Measurements from ENCODE around the gene BEND6. TPM values are rescaled to one million over a fixed set of nuclear protein-coding genes. Genes with fewer than 3 reads are reported as not detected.
A peak's percentile ranks its signal among the peaks of the same experiment; 100 is the strongest.

Gene BEND6
- total and polyA plus RNA-seq, 5 experiments from 2014 or later, result 0.34 TPM; not detected in 4

DNA sequence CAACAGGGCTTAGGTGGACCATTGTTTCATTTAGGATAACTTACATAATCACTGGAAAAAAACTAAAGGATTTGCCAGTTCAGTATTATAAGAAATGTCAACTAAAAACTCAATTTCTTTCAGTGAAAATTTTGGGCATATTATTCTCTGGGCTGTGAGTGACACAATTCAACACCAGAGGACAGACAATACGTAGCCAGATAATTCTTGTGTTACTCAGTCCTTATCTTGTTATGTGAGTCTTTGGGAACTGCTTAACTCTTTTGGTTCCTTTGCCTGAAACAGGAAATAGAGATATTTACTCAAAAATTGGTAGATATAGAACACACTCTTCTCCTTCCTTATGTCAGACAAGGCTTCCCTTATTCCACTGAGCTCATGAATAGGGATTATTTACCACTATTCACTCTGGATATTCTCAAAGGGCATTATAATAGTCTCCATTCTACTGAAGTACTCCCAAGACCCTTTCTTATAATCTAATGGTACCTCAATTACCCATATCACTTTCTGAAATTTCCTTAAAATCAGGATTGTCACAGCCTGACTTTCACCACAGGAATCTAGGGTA is 4.9 kb upstream of the BEND6 start:
- Mint-ChIP-seq H3K27ac (no peak overlapping the region), H3K9me3 (no peaks in the 10 kb centered on the region), H3K27me3 (peaks cover 25 to 64% (median 52%) of the 10 kb centered on the region in 5 donors), H3K4me1 (peaks cover 4 to 18% (median 14%) of the 10 kb centered on the region in 4 donors), H3K36me3 (no peaks in the 10 kb centered on the region), H3K4me3 (no peak overlapping the region)
- ATAC-seq (no peak), DNase-seq (no peak)
- POLR2A ChIA-PET, result no interaction called here

DNA sequence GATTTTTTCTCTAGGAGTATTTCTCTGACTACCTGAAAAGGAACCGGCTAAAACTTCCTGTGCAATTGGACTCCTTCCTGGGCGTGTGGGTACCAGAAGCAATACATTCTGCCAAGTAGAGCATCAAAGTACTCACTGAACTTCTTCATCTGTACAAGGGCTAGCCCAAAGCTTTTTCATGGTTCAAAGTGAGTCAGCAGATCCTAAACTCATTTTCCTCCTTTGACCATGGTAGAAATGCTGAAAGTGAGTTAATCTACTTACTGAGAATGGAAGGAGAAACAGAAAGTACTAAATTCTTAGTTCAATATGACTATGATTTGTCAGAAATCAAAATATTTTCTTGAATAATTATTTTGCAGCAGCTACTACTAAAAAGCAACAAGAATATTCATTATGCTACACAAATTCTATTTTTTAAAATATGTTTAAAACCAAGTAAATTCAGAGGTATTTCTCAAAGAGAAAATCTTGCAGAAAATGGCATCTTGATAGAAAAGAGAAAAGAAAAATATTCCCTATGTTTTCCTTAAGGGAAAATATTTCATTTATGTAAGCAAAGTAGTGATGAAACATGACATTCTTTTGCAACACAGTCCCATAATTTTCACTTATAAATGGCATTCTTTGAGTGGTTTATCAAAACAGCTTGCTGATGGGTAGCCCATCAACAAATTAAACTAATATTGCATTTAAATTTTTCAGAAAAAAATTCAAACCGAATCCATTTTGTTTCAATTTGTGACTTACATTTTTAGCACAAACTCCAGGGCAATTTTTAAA is 3.7 kb upstream of the BEND6 start:
- no peaks in the 10 kb centered on the region for H3K36me3 Mint-ChIP-seq
- DNase-seq (no peak), ATAC-seq (no peak)
- POLR2A ChIA-PET, result no interaction called here
- H3K4me3 Mint-ChIP-seq, result no peak overlapping the region
- peaks cover 26 to 62% (median 54%) of the 10 kb centered on the region in 5 donors for H3K27me3 Mint-ChIP-seq
- peaks cover 4 to 26% (median 22%) of the 10 kb centered on the region in 4 donors for H3K4me1 Mint-ChIP-seq
- H3K27ac Mint-ChIP-seq, result no peak overlapping the region
- no peaks in the 10 kb centered on the region for H3K9me3 Mint-ChIP-seq

DNA sequence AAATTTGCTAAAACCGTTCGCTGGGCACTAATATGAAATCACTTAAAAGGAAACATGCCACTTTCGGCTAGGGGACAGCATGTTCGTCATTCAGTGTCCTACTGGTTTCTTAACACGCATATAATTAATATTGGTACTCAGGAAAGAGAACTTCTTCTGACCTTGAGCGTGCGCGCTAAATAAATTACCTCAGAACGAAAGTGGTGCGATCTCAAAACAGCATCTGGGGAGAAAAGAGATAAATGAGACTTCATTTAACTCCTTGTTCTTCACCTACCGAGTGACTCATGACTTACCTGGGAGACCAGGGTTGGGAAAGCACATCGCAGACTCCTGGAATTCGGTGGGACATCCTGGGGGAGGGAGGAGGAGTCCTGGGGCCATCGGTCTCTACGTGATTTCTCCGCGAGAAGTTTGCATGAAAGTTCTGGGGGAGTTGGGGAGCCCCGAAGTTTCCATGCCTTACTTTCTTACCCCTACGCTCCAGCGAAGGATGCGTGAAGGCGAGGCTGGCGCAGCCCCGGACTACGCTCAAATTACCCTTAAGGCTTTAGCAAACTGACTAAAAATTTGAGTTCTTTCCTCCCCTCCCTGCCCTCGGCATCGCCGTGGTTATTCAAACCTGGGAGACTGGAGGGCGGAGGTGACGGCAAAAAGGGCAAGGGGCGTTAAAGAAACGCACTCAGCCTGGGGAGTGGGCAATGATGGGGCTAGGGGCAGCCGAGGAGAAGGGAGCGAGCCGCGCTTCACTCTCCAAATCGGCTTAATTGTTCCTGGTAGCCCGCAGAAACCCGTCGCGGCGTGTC is 1.1 kb upstream of the BEND6 start:
- Mint-ChIP-seq H3K4me3 (peak overlapping the region; percentile 78 to 98 (median 92)), H3K27me3 (peaks cover 30 to 65% (median 59%) of the 10 kb centered on the region in 5 donors), H3K9me3 (no peaks in the 10 kb centered on the region), H3K27ac (peak overlapping the region in 6 of 10 donors; percentile 22 to 89 (median 46)), H3K4me1 (peaks cover 4 to 26% (median 22%) of the 10 kb centered on the region in 4 donors), H3K36me3 (no peaks in the 10 kb centered on the region)
- ATAC-seq (peak in 1 of 2 donors; percentile 10), DNase-seq (peak in 2 of 10 donors; percentile 1 to 7)
- POLR2A ChIA-PET, result no interaction called here

DNA sequence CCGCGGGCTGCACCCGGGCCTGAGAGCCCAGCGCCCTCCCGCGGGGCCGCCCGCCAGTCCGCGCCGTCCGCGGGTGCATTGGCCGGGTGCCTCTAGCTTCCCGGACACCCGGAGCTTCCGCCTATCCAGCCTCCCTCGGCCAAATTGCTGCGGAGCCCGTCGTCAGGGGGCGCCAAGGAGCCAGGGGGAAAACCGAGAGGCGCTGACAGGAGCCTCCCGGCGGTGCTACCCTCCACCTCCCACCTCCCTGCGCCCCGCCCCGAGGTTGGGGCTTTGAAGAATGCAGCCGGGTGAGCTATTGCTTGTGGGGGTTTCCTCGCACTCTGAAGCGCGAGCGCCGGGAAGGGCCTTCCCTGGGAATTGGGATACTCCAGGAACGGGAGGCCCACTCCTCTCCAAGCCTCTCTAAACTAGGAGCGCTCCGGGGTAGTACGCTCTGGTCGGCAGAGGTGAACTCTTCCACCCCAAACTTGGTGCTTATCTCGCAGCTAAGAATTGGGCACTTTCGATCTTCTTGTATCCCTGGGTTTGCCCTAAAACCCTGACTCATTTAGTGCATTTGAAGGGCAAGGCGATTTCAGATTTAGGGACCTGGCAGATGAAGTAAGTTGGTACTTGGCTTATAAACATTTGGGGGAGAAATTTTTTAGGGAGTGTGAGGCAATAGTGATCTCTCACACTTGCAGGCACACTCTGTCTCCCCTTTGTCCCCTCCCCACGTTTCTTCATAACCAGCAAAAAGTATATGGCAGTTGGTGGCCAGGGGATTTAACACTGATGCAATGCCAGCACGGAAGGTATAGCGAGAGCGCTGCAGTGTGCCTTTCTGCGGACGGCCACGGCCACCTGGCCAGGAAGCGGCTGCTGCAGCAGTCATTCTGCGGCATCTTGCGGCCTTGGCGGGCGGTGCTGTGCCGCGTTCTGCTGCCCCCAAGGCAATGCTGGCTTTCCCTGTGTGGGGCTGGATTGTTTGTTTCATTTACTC is 556 bp downstream of the BEND6 start:
- peaks cover 34 to 65% (median 58%) of the 10 kb centered on the region in 5 donors for H3K27me3 Mint-ChIP-seq
- ATAC-seq, result peak; percentile 49 to 63
- H3K36me3 Mint-ChIP-seq, result no peaks in the 10 kb centered on the region
- H3K4me1 Mint-ChIP-seq, result peaks cover 4 to 26% (median 22%) of the 10 kb centered on the region in 4 donors
- H3K27ac Mint-ChIP-seq, result peak overlapping the region in 2 of 10 donors; percentile 9 to 37
- peak in 9 of 10 donors; percentile 8 to 63 (median 25) for DNase-seq
- no peaks in the 10 kb centered on the region for H3K9me3 Mint-ChIP-seq
- H3K4me3 Mint-ChIP-seq, result peak overlapping the region; percentile 66 to 93 (median 82)
- POLR2A ChIA-PET, result no interaction called here

DNA sequence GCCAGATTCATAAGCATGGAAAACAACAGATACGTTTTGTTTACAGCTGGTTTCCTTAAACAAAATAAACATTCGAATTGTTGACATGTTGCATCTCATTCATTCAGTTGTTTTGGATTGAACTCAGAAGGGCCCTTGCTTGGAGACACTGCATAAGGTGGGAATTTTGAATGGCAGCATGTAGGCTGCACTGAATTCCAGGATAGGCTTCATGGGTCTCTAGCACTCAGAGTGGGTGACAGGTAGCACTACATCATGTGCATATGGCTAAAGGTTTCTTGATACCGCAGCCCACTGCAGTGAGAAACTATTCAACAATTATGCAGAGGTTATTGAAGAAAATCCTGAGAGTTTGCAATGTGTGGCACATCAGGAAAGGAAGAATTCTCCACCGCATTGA is 1.6 kb downstream of the BEND6 start:
- H3K36me3 Mint-ChIP-seq, result no peaks in the 10 kb centered on the region
- peaks cover 4 to 26% (median 22%) of the 10 kb centered on the region in 4 donors for H3K4me1 Mint-ChIP-seq
- no peak for DNase-seq
- H3K9me3 Mint-ChIP-seq, result no peaks in the 10 kb centered on the region
- POLR2A ChIA-PET, result no interaction called here
- H3K27ac Mint-ChIP-seq, result no peak overlapping the region
- H3K4me3 Mint-ChIP-seq, result peak overlapping the region in 3 of 10 donors; percentile 16 to 38 (median 19)
- peaks cover 34 to 65% (median 56%) of the 10 kb centered on the region in 5 donors for H3K27me3 Mint-ChIP-seq
- ATAC-seq, result no peak

DNA sequence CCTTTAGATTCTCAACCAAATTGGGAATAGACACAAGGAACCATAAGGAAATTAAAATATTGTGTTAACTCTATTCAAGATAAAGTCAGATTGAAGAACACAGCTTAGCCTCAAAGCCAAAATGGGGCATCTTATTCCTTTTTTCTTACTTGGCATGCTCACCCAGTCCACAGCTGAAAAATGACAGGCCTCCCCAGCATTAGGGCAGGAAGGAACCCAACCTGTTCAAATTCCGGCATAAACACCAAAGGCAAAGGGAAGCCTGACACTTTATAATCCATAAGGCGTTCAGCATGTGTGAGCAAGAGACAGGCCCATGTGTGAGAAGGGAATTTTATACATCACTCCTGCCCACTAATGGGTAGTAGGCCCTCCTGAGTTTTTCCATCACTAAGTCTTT is 2.9 kb downstream of the BEND6 start:
- DNase-seq, result no peak
- Mint-ChIP-seq H3K4me3 (no peak overlapping the region), H3K27ac (no peak overlapping the region), H3K36me3 (no peaks in the 10 kb centered on the region), H3K4me1 (peaks cover 4 to 26% (median 22%) of the 10 kb centered on the region in 4 donors), H3K27me3 (peaks cover 33 to 60% (median 51%) of the 10 kb centered on the region in 5 donors), H3K9me3 (no peaks in the 10 kb centered on the region)
- no peak for ATAC-seq
- POLR2A ChIA-PET, result no interaction called here

DNA sequence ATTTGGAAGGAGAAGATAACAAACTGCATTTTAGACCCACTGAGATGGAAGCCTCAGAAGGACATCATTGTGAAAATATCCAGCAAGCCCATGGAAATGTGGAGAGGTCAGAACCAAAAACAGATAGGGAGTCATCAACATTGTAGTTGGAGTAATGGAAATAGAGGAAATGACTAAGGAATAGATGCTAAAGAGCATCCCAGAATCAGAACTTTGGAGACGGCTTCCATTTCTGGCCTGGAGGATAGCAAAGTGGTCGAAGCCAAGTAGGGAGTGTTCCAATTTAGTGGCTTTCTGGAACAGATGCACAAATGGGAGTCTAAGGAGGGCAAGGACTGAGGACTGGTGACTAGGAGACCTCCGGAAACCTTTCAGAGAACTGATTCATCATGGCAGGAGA is 3.6 kb downstream of the BEND6 start:
- POLR2A ChIA-PET, result no interaction called here
- H3K36me3 Mint-ChIP-seq, result no peaks in the 10 kb centered on the region
- no peaks in the 10 kb centered on the region for H3K9me3 Mint-ChIP-seq
- DNase-seq (no peak), ATAC-seq (no peak)
- peaks cover 29 to 54% (median 47%) of the 10 kb centered on the region in 5 donors for H3K27me3 Mint-ChIP-seq
- H3K27ac Mint-ChIP-seq, result no peak overlapping the region
- peaks cover 4 to 19% (median 17%) of the 10 kb centered on the region in 4 donors for H3K4me1 Mint-ChIP-seq
- no peak overlapping the region for H3K4me3 Mint-ChIP-seq

DNA sequence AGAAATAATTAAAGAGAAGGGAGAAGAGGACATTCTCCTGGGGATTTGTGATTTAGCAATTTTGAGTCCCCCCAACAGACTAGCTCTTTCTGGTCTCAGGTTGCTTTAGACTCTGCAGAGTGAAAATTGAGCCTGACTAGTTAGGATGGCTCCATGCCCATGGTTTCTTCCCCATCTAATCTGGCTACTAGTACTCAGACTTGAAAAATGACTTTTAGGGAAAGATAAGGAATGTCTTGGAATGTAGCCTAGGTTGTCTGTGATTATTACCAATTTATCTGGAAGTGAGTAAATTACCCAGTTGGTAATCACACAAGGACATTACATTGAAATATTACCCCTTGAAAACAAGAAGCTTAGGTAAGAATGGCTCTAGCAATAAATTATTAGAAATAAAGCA is 4.2 kb downstream of the BEND6 start:
- no peaks in the 10 kb centered on the region for H3K9me3 Mint-ChIP-seq
- peaks cover 27 to 48% (median 41%) of the 10 kb centered on the region in 5 donors for H3K27me3 Mint-ChIP-seq
- no peak overlapping the region for H3K27ac Mint-ChIP-seq
- no peaks in the 10 kb centered on the region for H3K36me3 Mint-ChIP-seq
- H3K4me1 Mint-ChIP-seq, result peaks cover 2 to 13% (median 11%) of the 10 kb centered on the region in 4 donors
- no peak overlapping the region for H3K4me3 Mint-ChIP-seq
- ATAC-seq (no peak), DNase-seq (no peak)
- POLR2A ChIA-PET, result no interaction called here

DNA sequence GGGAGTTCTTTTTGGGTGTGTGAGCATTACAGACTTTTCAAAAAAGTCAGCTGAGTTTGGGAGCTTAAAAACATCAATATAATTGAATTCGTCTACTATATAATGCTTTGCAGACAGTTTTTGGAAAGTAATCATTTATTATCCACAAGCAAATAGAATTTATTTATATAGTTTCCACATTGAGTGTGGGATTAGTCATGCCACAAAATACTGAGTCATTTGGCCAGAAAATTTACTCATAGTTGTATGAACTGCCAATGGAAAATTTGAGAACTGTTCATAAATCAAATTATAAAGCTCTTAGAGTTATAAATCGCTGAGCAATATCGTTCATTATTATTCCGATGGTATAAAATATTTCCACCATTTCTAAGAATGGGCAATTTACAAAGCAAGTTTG is 5.0 kb downstream of the BEND6 start:
- Mint-ChIP-seq H3K36me3 (no peaks in the 10 kb centered on the region), H3K27ac (no peak overlapping the region), H3K27me3 (peaks cover 27 to 41% (median 39%) of the 10 kb centered on the region in 5 donors), H3K9me3 (no peaks in the 10 kb centered on the region), H3K4me3 (no peak overlapping the region), H3K4me1 (peaks cover 0 to 8% (median 7%) of the 10 kb centered on the region in 4 donors)
- POLR2A ChIA-PET, result no interaction called here
- ATAC-seq (no peak), DNase-seq (no peak)

DNA sequence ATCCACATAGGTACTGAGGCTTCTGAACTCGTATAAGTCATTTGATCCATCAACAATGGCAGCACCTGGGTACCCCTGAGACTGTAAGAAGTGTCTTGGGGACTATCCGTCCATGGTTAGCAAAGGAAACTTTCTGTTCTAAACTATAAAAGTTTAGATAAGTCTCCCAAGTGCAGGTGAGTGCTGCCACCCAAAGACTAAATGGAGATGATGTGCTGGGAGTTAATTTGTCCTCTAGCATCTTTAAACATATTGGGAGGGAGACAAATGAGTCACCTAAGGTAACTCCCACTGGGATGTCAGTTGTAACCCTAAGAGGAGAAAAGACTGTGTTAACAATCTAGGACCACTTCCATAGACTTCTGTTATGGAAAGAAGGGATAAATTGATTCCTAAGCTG is 6.2 kb downstream of the BEND6 start:
- DNase-seq, result peak in 1 of 10 donors; percentile 20
- H3K9me3 Mint-ChIP-seq, result no peaks in the 10 kb centered on the region
- no peak for ATAC-seq
- H3K4me3 Mint-ChIP-seq, result no peak overlapping the region
- POLR2A ChIA-PET, result no interaction called here
- H3K27ac Mint-ChIP-seq, result peak overlapping the region in 1 of 10 donors; percentile 18
- H3K36me3 Mint-ChIP-seq, result no peaks in the 10 kb centered on the region
- H3K27me3 Mint-ChIP-seq, result peaks cover 26 to 33% (median 31%) of the 10 kb centered on the region in 5 donors
- no peaks in the 10 kb centered on the region for H3K4me1 Mint-ChIP-seq

DNA sequence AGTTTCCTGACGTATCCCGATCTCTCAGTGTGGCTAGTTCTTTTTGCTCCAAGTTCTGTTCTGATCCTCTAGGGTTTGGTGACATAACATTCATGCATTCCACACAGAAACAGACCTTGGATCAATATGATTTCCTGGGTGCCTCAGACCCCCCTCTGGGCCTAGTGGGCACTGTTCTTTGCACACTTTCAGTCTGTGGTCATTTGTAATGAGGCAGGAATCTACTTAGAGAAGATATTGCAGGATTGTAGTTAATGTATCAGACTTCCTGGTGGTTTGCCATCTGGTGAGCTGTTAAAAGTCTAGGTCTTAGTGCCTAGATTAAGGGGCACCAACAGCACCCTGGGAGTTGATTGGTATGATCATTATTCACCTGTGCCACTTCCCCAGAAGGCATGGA is 7.5 kb downstream of the BEND6 start:
- H3K9me3 Mint-ChIP-seq, result no peaks in the 10 kb centered on the region
- POLR2A ChIA-PET, result no interaction called here
- DNase-seq (no peak), ATAC-seq (no peak)
- H3K4me1 Mint-ChIP-seq, result no peaks in the 10 kb centered on the region
- no peak overlapping the region for H3K4me3 Mint-ChIP-seq
- no peak overlapping the region for H3K27ac Mint-ChIP-seq
- H3K36me3 Mint-ChIP-seq, result no peaks in the 10 kb centered on the region
- H3K27me3 Mint-ChIP-seq, result peaks cover 20 to 25% (median 24%) of the 10 kb centered on the region in 5 donors

DNA sequence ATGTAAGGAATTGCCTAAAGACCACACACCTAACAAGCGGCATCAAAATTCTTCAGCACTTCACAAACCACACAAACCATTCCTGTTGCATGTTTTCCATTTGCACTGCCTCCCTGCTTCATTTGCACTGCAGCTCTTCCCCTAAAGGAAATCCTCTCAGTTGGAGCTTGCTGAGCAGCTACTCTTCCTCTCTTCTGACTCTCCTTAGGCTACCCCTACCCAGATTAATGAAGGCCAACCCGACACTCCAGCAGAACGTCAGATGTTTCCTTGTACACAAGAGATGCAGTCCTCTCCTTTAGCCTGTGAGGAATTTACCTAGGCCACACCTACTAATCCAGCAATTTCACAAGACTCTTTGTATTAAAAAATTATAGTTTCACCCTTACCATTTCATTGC is 8.1 kb downstream of the BEND6 start:
- Mint-ChIP-seq H3K9me3 (no peaks in the 10 kb centered on the region), H3K4me3 (no peak overlapping the region), H3K27ac (no peak overlapping the region), H3K27me3 (peaks cover 14 to 24% (median 23%) of the 10 kb centered on the region in 5 donors), H3K36me3 (no peaks in the 10 kb centered on the region), H3K4me1 (no peaks in the 10 kb centered on the region)
- POLR2A ChIA-PET, result no interaction called here
- DNase-seq (no peak), ATAC-seq (no peak)
